Kidney tubule cell (primary cell): Measurements from ENCODE around the gene GOLM1.

Source experiments
- DNase-seq: peaks from one replicate; pipeline ENCODE4 v3.0.0-alpha.2; 2018; ENCODE audit warnings: low spot score

The GOLM1 gene

DNA sequence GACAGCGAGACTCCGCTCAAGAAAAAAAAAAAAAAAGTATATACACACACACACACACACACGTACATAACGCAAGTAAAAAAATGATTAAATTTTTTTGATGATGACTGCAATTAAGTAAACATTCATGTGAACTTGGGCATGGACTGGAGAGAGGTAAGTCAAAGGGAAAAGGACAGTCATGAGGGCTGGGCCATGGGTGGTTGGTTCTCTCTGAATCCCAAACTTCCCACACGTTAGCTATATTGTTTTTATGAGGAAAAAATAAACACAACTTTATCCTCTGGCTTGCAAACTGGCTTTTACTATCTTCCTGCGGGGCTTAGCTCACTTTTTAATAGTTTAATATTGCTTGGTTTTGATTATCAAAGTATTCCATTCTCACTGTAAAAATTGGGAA, 53.7 kb downstream of the GOLM1 start:
- no peak for DNase-seq

DNA sequence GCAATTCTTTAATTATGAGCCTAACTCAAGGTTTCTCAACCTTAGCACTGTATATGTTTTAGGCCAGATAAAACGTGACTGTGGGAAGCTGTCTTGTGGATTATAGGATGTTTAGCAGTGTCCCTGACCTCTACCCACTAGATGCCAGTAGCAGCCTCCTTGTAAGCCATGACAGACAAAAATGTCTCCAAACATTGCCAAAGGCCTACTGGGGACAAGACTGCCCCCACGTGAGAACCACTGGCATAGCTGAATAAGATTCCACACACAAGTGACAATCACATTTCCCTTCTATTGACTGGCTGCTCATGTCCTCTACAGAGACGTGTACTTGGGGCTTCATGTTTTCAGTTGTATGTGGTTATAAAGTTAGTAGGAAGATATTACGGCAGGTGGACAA, 55.4 kb downstream of the GOLM1 start:
- DNase-seq = no peak

DNA sequence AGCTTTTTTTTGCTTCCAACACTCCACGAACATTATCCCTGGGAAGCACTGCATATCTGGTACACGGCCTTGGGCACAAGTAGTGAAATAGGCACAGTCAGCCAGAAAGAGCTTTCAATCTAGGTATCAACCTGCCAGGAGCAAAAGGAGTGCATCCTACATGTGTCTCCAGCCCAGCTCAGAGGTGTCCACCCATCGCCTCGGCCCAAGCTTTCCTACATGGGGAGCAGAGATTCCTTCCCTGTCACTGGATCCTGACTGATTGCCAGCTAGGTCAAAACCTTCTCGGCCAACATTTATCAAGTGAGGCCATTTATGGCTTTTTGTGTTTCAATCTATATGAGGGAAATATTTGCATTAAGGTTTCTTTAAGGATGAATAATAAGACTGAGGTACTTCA, 55.8 kb downstream of the GOLM1 start:
- no peak for DNase-seq

DNA sequence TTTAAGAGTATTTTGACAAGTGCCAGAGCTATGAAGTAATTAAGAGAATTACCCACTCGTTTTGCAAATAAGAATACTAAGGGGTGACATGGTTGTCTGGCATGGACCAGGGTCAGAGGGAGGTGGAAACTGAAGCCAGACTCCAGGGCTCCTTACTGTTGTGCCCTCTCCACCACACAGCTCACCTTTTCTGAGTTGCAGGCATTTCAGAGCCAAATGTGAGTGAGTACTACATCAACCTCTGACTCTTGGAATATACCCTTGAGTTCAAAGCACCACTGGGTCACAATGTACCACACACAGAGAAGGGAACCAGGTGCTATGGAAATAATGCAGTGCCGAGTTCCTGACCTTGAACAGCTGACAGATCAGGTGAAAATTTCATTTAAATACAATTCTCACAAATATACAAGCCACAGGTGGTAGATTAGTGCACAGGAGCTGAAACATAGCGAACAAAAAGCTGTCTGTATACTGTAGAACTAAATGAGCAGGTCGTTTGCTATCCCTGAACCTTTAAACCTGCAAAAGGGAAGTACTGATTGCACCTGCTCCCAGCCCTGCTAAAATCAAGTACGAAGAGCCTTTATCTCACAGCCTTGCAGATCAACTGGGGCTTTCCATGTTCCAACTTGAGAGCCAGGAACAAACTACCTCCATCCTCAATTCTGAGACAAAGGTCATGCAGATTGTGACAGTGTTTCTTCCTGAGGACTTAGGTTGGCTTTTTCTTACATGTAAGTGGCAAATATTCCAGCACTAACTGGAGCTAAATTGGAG, 57.0 kb downstream of the GOLM1 start:
- DNase-seq = peak; percentile 19

DNA sequence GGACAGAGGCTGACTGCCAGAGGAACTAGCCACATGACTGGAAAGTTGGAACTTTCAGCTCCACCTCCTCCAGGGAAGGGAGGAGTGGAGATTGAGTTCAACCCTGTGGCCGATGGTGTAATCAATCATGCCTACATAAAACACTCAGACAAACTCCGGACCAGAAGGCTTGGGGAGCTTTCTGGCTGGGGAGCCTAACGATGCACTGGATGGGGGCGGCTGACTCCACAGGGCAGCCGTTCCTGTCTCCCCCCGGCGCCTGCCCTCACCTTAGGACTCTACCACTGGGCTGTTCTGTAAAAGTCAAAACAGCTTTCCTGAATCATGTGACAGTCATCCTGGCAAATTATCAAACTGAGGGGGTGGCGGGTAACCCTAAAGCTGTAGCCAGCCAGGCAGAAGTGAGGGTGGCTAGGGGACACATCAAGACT, 58.0 kb downstream of the GOLM1 start:
- peak; percentile 53 for DNase-seq

DNA sequence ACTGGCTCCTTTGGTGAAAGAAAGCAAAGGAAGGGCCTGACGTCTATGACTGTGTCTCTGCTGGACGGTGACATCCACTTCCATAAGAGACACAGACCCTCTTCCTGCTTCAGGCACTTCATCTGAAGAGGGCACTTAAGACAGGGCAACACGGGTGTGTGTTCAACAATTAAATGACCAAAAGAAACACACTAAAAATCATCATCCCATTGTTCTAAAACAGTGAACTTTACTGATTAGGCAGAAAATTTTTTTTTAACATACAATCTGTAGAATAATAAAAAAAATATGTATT, 58.5 kb downstream of the GOLM1 start:
- no peak for DNase-seq

DNA sequence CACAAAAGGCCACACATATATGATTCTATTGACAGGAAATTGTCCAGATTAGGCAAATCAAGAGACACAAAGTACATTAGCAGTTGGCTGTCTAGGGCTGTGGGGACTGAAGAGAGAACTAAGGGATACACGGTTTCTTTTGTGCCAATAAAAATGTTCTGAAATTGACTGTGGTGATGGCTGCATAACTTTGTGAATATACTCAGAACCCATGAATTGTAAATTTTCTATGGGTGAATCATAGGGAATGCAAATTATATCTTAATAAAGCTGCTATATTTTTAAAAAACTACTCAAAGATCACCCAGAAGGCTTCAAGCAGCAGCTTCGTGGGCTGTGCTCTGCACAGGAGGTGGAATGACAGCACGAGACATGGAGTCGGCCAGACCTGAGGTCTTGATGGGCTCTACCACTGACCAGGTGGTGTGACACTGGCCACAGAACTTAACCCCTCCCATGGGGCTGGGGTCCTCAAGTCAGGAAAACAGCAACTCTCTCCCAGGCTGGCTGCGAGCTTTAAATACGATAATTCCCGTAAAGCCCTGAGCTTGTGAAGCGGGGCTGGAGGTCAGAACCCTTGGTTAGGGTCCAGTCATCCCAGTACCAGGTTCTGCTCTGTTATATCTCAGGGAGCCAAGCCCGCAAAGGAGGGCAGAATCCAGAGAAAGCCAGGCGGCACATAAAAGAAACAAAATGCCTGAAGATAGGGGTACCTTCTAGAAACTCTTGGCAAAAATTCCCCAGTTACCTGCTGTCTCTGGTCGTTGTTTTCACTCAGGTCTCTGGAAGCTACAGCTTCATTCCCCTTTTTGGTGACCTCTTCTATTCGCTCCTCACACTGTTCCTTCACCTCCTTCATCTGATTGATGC, 59.1 kb downstream of the GOLM1 start:
- DNase-seq = no peak

DNA sequence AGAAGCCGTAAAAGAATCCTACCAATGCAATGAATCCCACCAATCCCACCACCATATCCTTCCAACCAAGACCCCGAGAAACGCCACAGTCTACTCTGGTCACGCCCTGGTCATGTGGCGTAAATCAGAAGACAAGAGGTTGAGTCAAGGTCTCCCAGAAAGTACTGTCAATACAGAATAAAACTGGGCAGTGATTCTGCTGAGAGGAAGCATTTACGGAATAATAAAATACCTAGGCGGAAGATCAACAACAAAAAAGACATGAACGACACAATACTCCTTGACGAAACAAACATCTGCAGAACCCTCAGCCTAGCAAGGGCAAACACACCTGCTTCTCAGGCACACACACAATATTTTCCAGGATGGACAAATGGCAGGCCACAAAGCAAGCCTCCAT, 62.8 kb downstream of the GOLM1 start:
- no peak for DNase-seq

DNA sequence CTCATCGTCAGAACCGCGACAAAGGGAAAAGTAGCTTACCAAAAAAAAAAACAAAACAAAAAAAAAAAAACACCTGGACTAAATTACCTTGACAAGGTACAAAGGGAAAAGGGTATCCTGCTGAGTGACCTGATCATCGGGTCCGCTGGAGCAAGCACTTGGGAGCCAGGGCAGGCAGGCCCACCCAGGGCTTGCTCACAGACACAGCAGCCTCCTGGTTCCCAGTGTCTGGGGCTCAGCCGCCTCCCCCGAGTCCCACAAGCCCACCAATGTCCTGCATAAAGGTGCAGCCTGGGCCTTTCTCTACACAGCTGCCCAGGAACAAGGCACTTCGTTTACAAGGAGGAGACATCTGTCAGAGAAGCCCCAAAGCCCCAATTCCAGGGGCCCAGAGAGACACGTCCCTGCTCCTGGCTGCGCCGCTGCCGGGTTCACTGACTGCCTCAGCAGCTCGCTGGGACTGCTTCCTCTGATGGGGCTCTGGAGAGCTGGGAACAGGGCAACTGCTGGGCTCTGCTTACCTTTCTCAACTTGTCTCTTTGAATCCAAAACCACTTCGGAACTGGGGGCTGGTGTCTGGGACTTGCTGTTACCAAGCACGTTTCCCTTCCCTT, 63.4 kb downstream of the GOLM1 start:
- DNase-seq = no peak

DNA sequence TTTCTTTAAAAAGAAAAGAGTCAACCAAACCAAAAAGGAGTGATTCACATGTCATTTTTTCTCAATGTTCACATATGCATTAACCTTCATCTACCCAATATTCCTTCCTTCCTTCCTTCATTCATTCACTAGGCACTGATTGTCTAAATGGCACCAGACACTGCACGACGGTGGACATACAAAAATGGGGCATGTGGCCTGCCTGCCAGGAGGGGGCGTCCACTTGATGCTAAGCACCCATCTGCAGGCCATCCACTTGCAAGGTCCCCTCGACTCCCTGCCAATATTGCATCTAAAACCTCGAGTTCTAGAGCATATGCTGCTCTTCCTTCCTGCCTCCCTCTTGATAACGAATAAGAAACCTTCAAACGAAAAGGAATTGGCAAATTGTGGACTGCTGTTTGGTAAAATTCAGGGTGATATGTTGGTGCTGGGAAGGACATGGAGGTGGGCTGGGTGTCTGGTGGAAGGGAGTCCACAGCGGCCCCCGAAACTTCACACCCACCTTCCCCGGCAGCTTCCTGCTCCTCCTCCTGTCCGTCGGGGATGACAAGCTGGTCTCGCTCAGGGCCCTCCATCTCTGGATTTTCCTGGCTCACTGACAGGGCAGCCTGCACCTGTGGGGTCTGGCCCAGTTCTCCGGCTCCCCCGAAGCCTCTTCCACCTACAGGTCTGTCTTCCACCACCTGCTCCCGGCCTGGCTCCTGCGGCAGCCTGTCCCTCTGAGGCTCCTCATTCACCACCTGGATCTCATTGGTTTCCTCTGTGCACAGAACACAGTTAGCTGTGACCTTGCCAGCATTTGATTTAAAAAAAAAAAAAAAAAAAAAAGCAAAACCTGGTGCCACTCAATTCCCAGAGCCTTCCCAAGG, 64.3 kb downstream of the GOLM1 start:
- DNase-seq = peak; percentile 53

DNA sequence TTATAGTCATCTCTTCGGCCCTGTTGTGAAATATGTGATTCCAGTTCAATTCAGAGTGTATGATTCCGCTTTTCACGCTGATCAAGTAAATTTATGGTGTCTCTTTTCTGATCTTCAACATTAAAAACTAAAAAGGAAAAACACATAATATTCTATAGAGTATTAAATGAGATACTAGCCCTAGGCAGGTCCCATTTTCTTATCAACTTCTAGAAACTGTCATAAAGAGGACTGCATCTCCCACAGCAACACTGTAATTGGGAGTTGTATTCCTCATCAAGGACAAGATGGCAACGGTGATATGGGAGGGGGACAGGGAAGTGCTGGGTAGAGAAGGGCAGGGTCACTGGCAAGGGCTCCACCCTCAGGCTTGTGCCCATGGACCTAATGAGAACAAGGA, 71.6 kb downstream of the GOLM1 start:
- DNase-seq = no peak

DNA sequence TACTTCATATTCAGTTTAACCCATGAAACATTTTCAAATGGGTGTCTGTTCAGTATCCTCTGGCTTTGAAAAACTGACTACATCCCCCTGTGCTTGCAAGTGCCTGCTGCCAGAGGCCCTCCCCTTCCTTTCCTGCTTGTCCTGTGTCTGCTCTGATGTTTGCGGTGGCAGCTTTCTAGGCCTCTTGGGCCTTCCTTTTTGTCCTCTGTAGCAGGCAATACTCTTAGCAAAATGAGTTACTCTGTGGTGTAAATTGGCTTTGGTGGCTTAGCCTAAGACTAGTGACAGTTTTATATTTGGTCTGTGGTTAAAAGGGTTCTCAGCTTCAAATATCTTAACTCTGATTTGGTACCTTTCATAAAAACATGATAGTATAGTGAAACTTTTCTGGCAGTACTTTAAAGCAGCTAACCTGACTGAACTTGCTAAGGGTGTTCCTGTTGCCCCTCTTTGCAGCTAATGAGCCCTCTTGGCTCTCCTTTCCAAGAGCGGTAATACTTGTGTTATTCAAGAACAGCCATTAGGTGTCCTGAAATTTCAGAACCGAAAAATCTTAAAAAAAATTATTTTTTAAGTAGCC, 76.6 kb downstream of the GOLM1 start:
- no peak for DNase-seq

DNA sequence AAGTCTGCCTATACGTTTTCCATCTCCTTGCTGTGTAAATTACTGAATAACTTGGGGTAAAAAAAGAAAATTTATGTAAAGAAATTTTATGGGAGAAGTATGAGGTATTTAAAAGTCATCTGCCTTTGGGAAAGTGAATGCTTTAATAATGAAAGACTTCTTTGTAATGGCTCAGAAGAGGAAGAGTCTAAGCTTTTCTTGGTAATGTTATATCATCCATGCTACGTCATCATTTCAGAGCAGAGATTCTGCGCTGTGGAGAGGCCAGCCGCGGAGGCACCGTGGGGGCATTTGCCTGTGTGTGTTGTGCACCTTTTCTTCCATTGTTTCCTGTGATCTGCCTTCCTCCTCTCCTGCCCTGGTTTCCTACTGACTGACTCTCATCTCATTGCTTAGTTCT, 78.2 kb downstream of the GOLM1 start:
- DNase-seq = no peak

DNA sequence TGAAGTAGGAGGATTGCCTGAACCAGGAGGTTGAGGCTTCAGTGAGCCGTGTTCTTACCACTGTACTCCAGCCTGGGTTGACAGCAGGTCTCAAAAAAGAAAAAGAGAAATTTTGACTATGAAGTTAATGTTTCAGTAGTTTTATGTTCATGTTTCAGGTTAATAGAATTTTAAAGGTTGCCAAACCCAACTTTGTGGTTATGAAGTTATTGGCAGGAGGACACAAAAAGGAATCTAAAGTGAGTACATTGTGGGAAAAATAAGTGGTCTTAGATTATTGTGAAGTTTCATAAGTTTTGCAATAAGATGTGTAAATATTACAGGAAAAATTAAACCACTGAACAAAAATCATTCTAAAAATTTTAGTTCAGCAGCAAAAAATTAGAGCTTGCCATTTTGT, 78.6 kb downstream of the GOLM1 start:
- no peak for DNase-seq

DNA sequence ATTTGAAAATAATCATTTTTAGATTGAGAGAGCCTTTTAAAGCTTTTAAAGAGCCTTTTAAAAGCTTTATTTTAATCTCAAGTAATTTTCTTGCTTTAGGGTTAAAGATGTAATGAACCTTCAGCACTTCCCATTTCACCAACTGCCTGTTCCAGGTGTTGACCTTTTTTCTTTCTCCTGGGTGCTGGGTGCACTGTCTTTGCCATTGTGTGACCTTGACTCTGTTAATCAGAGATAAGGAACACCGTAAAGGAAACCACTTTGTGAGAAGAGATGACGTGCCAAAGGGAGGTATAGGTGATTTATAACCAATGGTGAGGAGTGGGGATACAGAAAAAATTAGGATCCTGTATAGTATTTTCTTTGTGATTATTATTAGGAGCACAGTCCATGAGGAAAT, 90.2 kb downstream of the GOLM1 start:
- no peak for DNase-seq

DNA sequence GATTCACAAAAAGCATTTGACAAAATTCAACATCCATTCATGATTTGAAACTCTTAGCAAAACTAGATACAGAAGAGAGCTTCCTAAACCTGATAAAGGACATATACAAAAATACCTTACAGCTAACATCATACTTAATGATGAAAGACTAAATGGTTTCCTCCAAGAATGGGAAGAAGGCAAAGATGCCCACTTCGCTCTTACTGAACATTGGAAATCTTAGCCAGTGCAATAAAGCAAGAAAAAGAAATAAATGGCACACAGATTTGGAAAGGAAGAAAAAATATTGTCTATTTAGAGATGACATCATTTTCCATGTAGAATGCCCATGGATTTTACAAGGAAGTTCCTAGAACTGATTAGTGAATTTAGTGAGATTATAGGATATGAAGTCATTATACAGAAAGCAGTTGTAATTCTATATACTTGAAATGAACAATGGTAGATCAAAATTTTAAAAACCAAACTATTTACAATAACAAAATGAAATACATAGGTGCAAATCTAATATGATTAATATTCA, 94.0 kb downstream of the GOLM1 start:
- DNase-seq = no peak

DNA sequence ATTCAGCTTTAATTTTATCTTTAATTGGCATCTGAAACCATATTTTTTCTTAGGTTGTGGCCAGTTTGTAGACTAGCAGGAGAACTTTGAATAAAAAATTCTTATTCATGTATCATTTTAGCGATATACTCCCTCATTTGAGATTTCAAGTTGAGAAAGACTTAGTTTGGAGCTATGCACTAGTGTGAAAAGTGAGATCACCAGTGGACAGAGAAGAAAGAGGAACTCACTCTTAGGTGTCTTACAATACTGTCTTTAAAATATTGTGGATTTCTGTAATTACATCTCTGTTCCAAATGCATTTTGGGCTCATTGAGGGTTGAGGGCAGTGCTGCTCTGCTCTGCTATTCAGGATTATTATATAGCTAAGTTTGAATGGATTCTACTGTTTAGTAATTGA, 103.8 kb downstream of the GOLM1 start:
- DNase-seq = no peak

DNA sequence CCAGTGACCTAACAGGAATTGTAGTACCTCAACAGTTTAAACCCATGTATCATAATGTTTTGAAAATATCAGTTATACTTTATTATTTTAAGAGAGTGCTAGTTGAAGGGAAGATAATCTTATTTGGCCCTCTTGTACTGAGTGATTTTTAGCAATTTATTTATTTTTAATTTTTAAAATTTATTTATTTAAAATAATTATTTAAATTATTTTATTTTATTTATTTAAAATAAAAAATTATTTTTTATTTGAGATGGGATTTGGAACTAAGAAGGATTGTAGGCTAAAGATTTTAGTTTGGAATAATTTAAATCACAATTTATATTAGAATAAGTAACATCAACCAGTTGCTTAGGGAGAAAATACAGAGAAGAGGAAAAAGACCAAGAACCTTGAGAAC, 104.3 kb downstream of the GOLM1 start:
- no peak for DNase-seq

DNA sequence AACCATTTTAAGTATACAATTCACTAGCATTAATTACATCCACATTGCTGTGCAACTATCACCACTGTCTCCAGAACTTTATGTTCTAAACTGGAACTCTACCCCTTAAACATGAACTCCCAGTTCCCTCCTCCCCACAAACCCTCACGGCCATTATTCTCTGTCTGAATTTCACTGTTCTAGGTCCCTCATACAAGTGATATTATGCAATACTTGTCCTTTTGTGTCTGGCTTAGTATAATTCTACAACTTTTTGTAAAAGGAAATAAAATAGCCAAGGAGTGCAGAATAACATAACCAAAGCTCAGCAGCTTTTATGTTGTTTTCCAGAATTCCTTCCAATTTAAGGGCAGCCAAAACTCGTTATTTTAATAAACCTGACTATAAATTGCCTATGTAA, 105.2 kb downstream of the GOLM1 start:
- no peak for DNase-seq

DNA sequence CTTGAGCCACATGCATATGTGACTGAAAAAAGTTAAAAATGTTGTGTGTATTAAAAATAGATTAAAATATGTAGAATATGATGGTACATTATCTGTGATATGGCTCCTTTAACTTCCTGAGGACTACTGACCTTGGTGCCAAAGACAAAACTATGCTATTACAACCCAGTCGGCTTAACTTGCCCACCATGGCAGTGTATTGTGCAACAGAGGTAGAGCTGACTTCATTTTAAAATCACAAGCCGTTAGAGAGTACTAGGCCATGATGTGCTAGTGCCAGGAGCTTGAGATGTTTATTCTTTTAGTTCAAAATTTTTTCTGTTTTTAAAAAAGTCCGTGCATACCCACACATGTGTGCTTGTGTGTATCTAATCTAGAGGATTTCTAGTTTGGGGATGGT, 112.1 kb downstream of the GOLM1 start:
- DNase-seq = no peak

DNA sequence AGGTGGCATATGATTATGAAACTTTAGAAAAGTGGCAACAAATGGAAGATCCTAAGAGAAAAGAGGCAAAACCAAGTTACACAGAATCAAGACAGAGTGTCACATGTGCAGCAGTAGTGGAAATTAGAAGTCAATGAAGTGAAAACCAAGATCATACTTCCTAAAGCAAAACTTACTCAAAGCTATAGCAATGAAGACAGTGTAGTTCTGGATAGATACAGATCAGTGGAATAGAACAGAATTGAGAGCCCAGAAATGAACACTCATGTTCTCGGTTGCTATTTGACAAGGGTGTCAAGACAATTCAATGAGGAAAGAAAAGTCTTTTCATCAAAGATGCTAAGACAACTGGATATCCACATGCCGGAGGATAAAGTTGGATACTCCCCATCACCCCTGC, 114.9 kb downstream of the GOLM1 start:
- DNase-seq = no peak

DNA sequence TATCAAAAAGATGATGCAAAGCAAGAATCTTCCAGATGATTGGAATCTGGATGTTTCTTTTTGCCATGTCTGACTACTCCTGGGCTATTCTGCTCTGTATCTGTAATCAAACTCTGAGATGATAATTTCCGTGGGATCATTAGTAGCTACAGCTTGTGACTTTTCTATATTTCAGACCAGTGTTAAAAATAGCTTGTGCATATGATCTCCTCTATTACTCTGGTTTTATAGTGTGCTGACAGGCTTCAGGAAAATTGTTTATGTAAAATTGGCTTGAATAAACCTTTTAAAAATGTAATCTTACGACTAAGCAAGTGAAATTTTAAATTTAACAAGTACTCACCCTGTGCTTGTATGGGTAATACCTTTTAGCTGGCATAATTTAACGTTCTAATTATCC, 118.0 kb downstream of the GOLM1 start:
- DNase-seq = no peak
